NCI-H82 (cell line): ENCODE measurements around the gene HMG20B.

Experiments used
- DNase-seq: peaks from one replicate; lab custom pipeline; 2025; lab: John Stamatoyannopoulos, UW

HMG20B gene

DNA sequence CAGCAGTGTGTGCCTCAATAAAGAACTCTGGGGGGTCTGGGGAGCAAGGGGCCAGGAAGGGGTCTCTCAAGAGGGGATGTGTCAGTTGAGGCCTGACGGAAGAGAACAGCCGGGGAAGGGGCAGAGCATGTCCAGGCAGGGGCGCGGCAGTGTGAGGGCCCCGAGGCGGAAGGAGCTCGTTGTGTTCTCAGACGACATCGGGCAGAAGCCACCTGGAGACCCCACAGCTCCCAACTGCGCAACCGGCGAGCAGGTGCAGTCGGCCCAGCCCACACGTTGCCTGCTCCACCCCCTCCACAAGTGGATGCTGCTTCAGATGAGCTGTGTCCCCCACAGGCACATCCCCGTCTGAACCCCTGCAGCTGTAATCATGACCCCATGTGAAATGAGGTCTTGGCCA lies 48.9 kb downstream of the HMG20B start:
- no peak for DNase-seq

DNA sequence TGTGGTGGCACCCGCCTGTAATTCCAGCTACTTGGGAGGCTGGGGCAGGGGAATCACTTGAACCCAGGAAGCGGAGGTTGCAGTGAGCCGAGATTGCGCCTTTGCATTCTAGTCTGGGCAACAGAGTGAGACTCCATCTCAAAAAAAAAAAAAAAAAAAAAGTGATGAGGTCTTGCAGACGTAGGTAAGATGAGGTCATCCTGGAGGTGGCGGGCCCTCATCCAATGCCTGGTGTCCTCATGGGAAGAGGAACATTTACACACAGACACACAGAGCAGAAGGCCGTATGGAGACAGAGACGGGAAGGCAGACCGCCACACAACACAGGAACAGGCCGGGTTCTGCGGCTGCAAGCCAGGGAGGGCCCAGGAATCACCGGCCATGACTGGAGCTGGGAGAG lies 49.5 kb downstream of the HMG20B start:
- no peak for DNase-seq

DNA sequence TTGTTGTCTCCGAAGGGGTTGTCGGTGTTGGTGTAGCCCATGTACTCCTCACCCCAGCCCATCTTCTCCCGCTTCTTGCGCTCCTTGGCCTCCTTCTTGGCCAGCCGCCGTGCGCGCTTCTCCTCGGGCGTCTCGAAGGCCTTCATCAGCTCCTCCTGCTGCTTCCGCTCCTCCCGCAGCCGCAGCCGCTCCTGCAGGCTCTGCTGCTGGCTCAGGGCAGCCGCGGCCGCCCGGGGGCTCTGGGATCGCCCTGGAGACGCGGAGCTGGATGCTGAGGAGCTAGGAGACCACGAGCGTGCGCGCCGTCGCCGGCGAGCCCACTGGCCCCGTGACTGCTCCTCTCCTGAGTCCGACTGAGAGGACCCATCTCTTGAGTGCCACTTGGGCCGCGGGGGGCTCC lies 51.0 kb downstream of the HMG20B start:
- DNase-seq, result no peak

DNA sequence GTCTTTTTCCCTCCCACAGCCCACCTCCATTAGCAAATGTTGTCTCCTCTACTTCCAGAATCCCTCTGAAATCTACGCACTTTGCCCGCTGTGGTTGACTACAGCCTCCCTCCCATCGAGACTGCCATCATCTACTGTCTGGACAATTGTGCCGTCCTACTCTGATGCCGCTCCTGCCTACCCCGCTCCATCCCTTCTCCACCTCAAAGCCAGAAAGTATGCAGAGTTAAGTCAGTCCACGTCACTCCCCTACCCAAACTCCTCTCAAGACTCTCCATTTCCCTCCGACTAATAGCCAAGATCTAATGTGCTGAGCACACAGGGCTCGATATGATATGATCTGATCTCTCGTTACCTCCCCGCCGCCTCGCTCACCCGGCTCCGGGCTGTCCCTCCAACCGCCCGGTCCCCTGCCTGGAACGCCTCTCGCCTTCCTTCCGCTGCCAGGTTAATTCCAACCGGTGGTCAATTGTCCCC lies 53.3 kb downstream of the HMG20B start:
- DNase-seq, result no peak

DNA sequence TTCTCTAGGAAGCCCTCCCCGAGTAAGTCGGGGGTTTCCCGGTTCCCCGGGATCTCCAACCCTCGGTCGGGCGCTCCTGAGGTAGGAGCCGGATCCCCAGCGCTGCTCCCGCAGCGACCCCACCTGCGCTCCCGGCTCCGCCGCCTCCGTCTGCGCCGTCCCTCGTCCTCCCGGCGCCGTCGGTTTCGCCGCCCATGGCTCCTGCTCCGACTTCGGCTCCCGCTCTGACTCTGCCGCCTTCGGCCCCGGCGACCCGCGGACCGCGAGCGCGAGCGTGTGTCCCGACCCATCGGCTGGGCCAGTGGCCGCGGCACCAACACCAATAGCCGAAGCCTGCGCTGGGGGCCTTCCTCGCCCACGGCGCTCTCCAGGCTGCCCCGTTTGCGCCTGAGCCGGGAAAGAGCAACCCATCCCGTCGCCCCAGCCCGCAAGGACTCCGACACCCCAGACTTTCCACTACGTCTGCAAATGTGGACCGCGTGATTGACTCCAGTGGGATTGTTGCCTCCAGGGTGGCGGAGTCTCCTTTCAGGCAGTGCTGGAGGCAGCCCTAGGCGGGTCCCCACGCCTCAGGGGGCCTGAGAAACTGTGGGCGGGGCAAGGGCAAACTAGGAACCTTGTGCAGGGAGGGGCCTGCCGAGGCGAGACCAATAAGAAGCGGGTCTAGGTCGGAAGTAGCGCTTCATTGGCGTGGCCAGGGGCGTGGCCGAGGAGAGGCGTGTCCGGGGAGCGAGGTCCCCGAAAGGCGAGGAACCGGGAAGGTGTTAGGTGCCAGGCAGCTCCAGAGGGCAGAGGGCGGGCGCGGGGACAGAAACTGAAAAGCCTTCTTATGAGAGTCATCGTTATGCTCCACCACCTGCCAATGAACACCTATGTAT lies 54.0 kb downstream of the HMG20B start, which contains the start of gene CACTIN:
CACTIN (minus strand) TSS at position 318 of the 878 bp plus-strand sequence; CDS start at position 290, 28 bp downstream.
- peak; percentile 98 for DNase-seq

DNA sequence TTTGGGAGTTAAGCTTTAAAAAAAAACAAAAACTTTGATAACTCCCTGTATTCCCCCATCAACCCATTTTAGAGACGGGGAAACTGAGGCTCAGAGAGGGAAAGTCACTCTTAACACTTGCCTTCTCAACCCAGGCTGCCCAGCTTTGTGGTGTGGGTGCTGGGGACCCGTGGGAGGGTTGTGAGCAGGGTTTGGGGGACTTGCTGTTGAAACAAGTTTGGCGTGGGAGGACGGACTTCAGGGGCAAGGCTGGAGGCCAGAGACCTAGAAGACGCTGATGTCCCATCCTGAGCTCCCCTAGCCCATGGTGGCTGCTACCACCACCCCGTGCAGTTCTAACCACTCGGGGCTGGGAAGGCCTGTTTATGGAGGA lies 54.6 kb downstream of the HMG20B start:
- no peak for DNase-seq
